Sigmoid colon (tissue), 4 donors: Measurements from ENCODE around the gene MGRN1.

Experiments
- EP300 ChIP-seq, 4 donors: sonication (generic); formaldehyde crosslinking; IDR thresholded peaks; one replicate each; pipeline ENCODE4 v1.6.1; 2017; ENCODE audit warnings: antibody characterized with exemption in 4 of 4
- POLR2AphosphoS5 ChIP-seq, 4 donors: sonication (generic); formaldehyde crosslinking; IDR thresholded peaks; one replicate each; pipeline ENCODE4 v1.6.1; 2017; ENCODE audit warnings: antibody characterized with exemption in 4 of 4
- TF ChIP-seq, protein P1 (sequence below), 4 experiments: fragments of 450-650 bp in 3 of 4; fragments of 200-600 bp in 1 of 4; IDR thresholded peaks; one replicate each; pipeline ENCODE4 v1.5.1; 2016 to 2019; ENCODE audit warnings: antibody characterized with exemption in 4 of 4, mild to moderate bottlenecking in 3 of 4, moderate library complexity in 2 of 4

DNA sequence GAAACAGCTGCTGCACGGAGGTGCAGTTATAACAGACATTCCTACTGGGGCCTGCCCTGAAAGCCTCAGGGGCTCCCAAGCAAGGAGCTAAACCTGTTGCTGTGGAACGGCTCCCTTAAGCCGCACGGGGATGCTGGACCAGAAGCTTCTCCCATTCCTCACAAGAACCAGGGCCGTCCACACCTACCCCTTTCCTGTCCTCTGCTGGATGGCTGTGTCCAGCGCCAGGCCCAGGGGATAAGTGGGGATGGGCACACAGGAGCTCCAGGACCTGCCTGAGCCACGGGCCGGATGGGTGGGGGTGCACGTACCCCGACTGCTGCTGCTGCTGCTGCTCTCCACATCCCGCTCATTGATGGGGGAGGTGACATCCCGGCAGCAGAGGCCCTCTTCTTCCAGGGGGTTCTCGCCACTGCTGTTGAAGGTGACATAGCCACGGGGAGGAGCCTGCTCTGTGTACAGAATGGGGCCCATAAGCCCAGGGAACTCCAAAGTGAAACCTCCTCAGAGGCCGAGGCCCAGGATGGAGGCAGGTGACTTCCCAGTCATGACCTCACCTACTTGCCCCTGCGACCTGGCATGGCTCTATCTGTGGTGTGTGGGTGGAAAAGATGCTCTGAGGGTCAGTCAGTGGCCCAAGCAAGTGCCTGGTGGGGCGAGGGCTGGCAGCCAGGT lies 77.3 kb downstream of the MGRN1 start:
- TF ChIP-seq, protein P1, sequence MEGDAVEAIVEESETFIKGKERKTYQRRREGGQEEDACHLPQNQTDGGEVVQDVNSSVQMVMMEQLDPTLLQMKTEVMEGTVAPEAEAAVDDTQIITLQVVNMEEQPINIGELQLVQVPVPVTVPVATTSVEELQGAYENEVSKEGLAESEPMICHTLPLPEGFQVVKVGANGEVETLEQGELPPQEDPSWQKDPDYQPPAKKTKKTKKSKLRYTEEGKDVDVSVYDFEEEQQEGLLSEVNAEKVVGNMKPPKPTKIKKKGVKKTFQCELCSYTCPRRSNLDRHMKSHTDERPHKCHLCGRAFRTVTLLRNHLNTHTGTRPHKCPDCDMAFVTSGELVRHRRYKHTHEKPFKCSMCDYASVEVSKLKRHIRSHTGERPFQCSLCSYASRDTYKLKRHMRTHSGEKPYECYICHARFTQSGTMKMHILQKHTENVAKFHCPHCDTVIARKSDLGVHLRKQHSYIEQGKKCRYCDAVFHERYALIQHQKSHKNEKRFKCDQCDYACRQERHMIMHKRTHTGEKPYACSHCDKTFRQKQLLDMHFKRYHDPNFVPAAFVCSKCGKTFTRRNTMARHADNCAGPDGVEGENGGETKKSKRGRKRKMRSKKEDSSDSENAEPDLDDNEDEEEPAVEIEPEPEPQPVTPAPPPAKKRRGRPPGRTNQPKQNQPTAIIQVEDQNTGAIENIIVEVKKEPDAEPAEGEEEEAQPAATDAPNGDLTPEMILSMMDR (IDR thresholded peaks at IDR 0.05) = no peak
- no peak for TF ChIP-seq POLR2AphosphoS5 (IDR thresholded peaks at IDR 0.05)
- no peak for TF ChIP-seq EP300 (IDR thresholded peaks at IDR 0.05)
